ENCODE measurements around the gene ZNF268.
"Not testable (repeated sequence)": the region's sequence is repeated elsewhere in the genome, so short reads cannot be mapped to it uniquely, and the experiment has no call there.

The ZNF268 gene

DNA sequence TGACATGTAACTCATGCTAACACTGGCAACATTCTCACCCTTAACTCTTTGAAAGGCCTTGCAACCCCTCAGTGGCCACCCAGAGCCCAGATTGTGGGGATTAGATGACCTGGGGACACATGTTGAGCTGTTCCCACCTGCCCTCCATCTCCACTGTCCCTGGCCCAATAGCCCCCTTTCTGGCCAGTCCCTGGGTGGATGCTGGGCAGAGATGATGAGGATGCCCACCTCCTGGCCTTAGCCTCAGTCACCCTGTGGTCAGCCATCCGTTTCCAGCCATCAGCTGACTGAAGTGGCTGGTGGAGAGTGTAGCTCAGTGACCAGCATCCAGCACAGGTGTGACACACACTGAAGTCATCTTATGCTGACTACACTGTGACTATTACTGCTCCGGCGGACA lies 49.7 kb downstream of the ZNF268 start:
- DNase-seq = no peak

DNA sequence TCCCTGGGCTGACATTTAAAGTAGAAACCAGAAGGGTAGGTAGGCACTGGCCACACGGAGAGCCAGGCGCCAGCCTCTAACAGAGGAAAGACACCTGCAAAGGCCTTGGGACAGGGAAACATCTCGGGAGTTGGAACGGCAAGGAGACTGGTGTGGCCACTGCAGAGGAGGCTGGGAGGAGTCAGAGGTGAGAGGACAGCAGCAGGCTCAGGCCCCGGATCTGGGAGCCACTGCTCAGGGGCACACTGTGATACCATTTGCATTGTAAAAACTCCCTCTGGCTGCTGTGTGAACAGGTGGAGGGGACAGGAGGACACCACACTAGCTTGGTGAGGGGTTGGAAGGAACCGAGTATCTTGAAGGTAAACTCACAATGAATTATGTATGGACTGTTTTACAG lies 51.7 kb downstream of the ZNF268 start:
- no peak for DNase-seq

DNA sequence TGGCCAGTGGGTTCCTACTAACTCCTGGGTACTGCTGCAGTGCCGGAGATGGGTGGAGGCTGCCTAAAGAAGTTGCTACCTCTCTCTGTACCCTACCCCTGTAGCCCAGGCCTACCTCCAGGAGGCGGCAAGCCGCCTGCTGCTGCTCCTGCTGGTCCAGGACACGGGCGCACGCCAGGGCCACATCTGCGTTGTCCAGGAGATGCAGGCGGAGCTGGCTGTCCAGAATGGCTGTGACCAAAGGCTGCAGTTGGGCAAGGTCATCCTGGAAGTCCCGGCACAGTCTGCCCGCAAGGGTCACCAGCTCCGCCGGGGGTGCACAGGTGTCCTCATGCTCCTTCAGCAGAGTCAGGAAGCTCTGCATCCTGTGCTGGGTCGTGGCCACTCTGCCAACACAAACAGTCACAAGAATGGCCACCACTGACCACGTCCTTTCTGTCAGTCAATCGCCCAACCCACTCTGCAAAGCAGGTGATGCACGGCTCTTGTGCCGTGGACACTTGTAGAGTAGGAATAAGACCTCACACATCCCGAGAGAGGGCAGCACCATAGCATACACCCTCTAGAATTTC lies 52.8 kb downstream of the ZNF268 start:
- DNase-seq = no peak

DNA sequence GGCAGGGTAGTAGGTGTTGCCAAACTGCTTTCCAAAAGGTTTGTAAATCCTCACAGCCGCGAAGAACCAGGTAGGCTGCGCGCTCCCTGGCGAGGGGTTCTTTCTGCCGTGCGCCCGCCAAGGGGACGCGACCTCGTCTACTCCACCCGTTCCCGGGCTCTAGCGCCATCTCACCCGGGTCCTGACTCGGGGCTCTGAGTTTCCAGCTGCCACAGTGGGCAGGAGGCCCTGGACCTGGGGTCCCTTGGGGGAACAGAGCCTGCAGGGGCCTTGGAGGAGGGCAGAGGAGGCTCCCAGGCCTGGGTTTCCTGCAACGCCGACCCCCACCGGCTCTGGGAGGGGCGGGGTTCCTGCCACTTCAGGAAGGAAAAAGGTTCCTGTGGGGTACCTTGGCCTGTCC lies 53.7 kb downstream of the ZNF268 start:
- DNase-seq = no peak

DNA sequence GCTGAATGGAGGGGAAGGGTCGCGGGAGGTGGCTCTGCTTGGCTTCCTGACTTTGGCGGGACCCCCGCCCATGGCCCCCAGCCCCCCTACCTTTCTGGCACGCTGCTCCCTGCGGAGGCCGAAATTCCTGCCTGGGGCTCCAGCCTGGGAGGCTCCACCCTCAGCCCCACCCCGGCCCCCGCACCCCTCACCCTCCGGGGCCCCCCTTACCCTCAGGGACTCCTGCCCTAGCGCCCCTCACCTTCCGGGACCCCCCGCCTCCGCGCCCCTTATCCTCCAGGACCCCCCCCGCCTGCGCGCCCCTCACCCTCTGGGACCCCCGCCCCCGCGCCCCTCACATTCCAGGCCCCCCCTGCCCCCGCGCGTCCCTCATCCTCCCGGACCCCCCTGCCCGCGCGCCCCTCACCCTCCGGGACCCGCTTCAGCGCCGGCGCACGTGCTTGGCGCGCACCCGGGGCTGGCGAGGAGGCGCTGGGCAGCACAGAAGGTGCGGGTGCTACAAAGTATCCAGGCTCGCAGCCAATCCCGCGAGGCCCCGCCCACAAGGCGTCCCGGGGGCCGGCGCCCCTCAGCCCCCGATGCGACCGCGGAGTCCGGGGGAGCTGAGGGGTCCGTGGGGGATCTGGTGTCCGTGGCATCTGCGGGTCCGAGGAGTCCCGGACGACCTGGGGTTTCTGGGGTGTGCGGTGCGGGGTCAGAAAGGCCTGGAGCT lies 54.3 kb downstream of the ZNF268 start, which contains the start of gene ANHX:
Gene ANHX, minus strand, starts transcription at position 477 of the 712 bp plus-strand sequence. CDS start 1,521 bp downstream, outside the sequence.
- no peak for DNase-seq

DNA sequence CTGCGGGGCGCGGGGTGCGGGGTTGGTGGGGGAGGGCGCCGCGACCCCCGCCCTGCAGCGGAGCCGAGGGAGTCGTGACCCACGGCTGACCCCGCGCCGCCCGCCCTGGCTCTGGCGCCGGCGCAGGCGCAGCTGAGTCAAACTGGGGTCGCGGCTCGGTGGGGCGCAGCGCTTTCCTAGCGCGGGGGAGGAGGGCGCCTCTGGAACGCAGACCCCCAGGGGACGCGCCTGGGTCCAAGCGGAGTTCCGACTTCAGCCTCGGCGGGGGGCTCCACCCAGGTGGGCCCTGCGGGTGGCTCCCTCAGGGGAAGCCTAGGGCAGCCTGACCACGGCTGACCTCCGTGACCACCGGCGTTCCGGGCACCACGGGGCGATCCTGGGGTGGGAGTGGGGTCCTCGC lies 54.8 kb downstream of the ZNF268 start:
- no peak for DNase-seq

DNA sequence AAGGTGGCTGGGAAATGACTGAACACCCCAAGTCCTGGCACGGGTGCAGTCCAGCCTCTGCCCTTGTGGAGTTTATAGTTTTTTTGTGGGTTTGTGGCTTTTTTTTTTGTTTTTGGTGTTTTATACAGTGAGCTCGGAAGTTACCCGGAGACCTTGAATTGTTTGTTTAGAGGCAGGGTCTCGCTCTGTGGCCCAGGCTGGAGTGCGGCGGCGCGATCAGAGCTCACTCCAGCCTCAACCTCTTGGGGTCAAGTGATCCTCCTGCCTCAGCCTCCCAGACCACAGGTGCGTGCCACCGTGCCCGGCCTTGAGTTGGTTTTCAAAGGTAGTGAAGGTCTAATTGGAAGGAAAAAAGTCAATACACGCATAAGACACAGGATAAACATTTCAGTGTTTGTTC lies 55.3 kb downstream of the ZNF268 start:
- DNase-seq = no peak

DNA sequence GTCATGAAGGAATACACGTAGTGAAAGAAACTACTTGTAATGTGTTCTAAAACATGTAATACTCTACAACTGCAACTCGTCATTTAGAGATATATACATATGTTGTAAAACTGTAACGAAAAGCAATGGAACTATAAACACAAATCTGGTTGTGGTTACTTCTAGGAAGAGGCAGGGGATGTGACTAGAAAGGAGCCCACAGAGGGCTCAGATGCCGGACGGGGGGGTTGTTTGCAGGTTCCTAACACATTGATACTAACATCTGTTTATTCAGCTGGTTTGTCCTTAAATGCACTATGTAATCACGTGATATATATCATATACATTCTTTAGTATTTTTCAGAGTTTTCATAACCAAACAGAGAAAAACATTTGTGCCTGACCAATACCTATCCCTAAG lies 70.4 kb downstream of the ZNF268 start:
- no peak for DNase-seq

DNA sequence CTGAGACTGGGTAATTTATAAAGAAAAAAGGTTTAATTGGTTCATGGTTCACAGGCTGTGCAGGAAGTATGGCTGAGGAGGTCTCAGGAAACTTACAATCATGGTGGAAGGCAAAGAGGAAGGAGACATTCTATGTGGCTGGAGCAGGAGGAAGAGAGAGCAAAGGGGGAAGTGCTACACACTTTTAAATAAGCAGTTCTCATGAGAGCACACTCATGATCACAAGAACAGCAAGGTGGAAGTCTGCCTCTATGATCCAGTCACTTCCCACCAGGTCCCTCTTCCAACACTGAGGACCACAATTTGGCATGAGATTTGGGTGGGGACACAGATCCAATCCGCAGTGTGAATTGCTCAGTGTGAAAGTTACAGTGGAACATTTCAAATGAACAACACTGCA lies 74.5 kb downstream of the ZNF268 start:
- not testable (repeated sequence) for DNase-seq

DNA sequence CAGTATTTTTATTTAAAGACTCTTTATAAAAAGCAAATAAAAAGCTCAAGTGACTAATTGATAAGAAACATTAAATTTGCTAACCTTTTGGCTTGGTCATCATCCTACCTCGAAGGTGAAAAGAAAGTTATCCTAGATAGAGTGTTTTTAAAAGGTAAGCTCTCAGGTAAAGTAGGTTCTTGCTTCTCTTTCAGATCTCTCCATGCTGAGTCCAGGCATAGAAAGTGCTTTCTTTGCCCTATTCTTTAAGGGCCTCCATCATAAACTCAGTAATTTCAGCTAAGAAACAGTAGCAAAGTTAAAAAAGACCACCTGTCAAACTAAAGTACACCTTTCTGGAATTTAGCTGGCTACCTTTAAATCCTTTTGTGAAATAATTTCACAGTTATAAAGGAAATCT lies 75.0 kb downstream of the ZNF268 start:
- DNase-seq = no peak

DNA sequence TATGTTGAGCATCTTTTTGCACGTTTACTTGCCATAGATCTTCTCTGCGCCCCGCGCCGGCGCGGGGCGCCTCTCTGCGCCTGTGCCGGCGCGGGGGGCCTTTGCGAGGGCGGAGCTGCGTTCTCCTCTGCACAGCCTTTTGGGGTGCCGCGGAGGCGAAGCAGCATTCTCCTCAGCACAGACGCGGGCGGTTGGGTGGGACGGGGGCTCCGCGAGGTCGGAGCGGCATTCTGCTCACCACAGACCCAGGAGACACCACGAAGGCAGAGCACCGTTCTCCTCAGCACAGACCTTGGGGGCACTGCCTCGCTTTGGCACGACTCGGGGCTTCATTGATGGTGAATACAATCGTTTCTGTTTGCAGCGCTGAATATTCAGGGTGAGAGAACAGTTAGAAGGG lies 82.9 kb downstream of the ZNF268 start:
- DNase-seq = no peak

All from cerebellar nuclear complex (tissue), 1 donor.